Measurements from ENCODE around the gene ACTG2.
"Not testable (repeated sequence)": the region's sequence is repeated elsewhere in the genome, so short reads cannot be mapped to it uniquely, and the experiment has no call there.

Gene ACTG2

GRCh38 chr2:73892631-73893329 lies at the start of gene ACTG2:
Gene ACTG2, plus strand, starts transcription at chr2:73893008. Its CDS starts 8,304 bp downstream, at chr2:73901312.
- DNase-seq, result no peak

GRCh38 chr2:73844087-73844486 lies 48.7 kb upstream of the ACTG2 start:
- no peak for DNase-seq

GRCh38 chr2:73850009-73850408 lies 42.8 kb upstream of the ACTG2 start:
- DNase-seq, result no peak

- no peak for DNase-seq
Observed at GRCh38 chr2:73851274-73851673, 41.5 kb upstream of the ACTG2 start.

GRCh38 chr2:73852020-73852419 lies 40.8 kb upstream of the ACTG2 start:
- DNase-seq, result no peak

GRCh38 chr2:73855526-73855925 lies 37.3 kb upstream of the ACTG2 start:
- no peak for DNase-seq

- DNase-seq, result no peak
Observed at GRCh38 chr2:73856214-73856613, 36.6 kb upstream of the ACTG2 start.

- DNase-seq, result peak; percentile 7 to 42
Observed at GRCh38 chr2:73859721-73860586, 32.9 kb upstream of the ACTG2 start.

GRCh38 chr2:73862987-73863386 lies 29.8 kb upstream of the ACTG2 start:
- no peak for DNase-seq

- DNase-seq, result no peak
Observed at GRCh38 chr2:73868204-73868978, 24.4 kb upstream of the ACTG2 start.

GRCh38 chr2:73870084-73870483 lies 22.7 kb upstream of the ACTG2 start:
- no peak for DNase-seq

GRCh38 chr2:73877071-73877802 lies 15.6 kb upstream of the ACTG2 start:
- DNase-seq, result no peak

GRCh38 chr2:73877984-73878383 lies 14.8 kb upstream of the ACTG2 start:
- not testable (repeated sequence) for DNase-seq

GRCh38 chr2:73885406-73885805 lies 7.4 kb upstream of the ACTG2 start:
- no peak for DNase-seq

- peak; percentile 19 to 39 for DNase-seq
Observed at GRCh38 chr2:73886357-73886756, 6.5 kb upstream of the ACTG2 start.

- DNase-seq, result not testable (repeated sequence)
Observed at GRCh38 chr2:73887596-73888353, 5.0 kb upstream of the ACTG2 start.

- no peak for DNase-seq
Observed at GRCh38 chr2:73888388-73888787, 4.4 kb upstream of the ACTG2 start.

- DNase-seq, result no peak
Observed at GRCh38 chr2:73889206-73889605, 3.6 kb upstream of the ACTG2 start.

GRCh38 chr2:73890301-73891092 lies 2.3 kb upstream of the ACTG2 start:
- no peak for DNase-seq

- DNase-seq, result no peak
Observed at GRCh38 chr2:73891276-73891901, 1.4 kb upstream of the ACTG2 start.
